HCT116 (cell line): Measurements from ENCODE around the gene TAGLN3. TPM values are rescaled to one million over a fixed set of nuclear protein-coding genes. Genes with fewer than 3 reads are reported as not detected.

Experiments used
- ATAC-seq: fragments of 200-7000 bp; cut with Tn5 transposase; 2 replicates; pipeline ENCODE4 v1.9.1; 2020; ENCODE audit warnings: mild to moderate bottlenecking, moderate library complexity
- BruUV-seq: library from RNA; stranded (reverse); fragments of 400-500 nt; replicated peaks from 2 replicates; lab custom pipeline; 2021; lab: Mats Ljungman, UMichigan
- CTCF ChIA-PET: fragments of 300-600 bp; sonication (Branson Sonifier 250); formaldehyde crosslinking; loops from one replicate; lab custom pipeline; 2021; ENCODE audit warnings: antibody characterized with exemption; lab: Charles Lee
- POLR2A ChIA-PET: fragments of 300-600, 350-600 bp; sonication (Branson Sonifier 250); formaldehyde crosslinking; loops from one replicate; lab custom pipeline; 2021; ENCODE audit warnings: antibody characterized with exemption; lab: Charles Lee
- RAD21 ChIA-PET, 2 experiments: fragments of 300-600 bp; sonication (Branson Sonifier 250); formaldehyde crosslinking; loops; one replicate each; lab custom pipeline; 2023; ENCODE audit warnings: low total read pairs in 2 of 2; ENCODE audit not compliant: uncharacterized antibody in 2 of 2, unreplicated experiment in 2 of 2, low non-redundant PET in 1 of 2; lab: Charles Lee
- DNase-seq: peaks from one replicate; pipeline ENCODE4 v3.0.0-alpha.2; 2010; ENCODE audit warnings: low read depth, low spot score
- H2AFZ ChIP-seq: fragments of 200-600 bp; shearing (Covaris generic), sonication (generic); 2 replicates; pipeline ENCODE4 v1.6.1; 2017; ENCODE audit warnings: low read depth, mixed run types, mixed read lengths, antibody characterized with exemption, low read length; ENCODE audit not compliant: poor library complexity, severe bottlenecking
- H3K27ac ChIP-seq: 2 replicates; pipeline ENCODE4 v1.5.1; 2012; ENCODE audit warnings: low read depth, low read length
- H3K27me3 ChIP-seq: fragments of 200-600 bp; sonication (generic); 2 replicates; pipeline ENCODE4 v1.6.1; 2016; ENCODE audit warnings: mixed run types, low read length, mixed read lengths; ENCODE audit not compliant: insufficient read depth
- H3K36me3 ChIP-seq, 2 experiments: fragments of 200-500 bp in 1 of 2; fragments of 200-600 bp in 1 of 2; sonication (Bioruptor generic) in 1 of 2; sonication (generic) in 1 of 2; 2 replicates each; pipeline versions ENCODE4 v1.5.1 to v1.6.1; 2014 to 2016; ENCODE audit warnings: low read length in 2 of 2, inconsistent platforms in 1 of 2, mixed read lengths in 1 of 2, mixed run types in 1 of 2; ENCODE audit not compliant: insufficient read depth in 2 of 2, control insufficient read depth in 1 of 2
- H3K4me1 ChIP-seq, 2 experiments: fragments of 200-600 bp in 1 of 2; sonication (generic) in 1 of 2; 2 replicates each; pipeline versions ENCODE4 v1.5.1 to v1.6.1; 2012 to 2017; ENCODE audit warnings: low read length in 2 of 2, inconsistent platforms in 1 of 2, mild to moderate bottlenecking in 1 of 2, mixed read lengths in 1 of 2, mixed run types in 1 of 2, moderate library complexity in 1 of 2; ENCODE audit not compliant: insufficient read depth in 2 of 2, control insufficient read depth in 1 of 2
- H3K4me2 ChIP-seq: fragments of 200-600 bp; sonication (generic); 2 replicates; pipeline ENCODE4 v1.6.1; 2017; ENCODE audit warnings: mixed run types, low read length, mixed read lengths
- H3K4me3 ChIP-seq, 2 experiments: fragments of 200-600 bp in 1 of 2; sonication (generic) in 1 of 2; replicated peaks in 1 of 2; 2 replicates each; pipeline ENCODE4 v1.5.1; 2011 to 2016; ENCODE audit warnings: low read length in 2 of 2, control low read depth in 1 of 2, low read depth in 1 of 2, mild to moderate bottlenecking in 1 of 2, mixed read lengths in 1 of 2, mixed run types in 1 of 2
- H3K79me2 ChIP-seq: fragments of 200-600 bp; sonication (generic); 2 replicates; pipeline ENCODE4 v1.6.1; 2017; ENCODE audit warnings: mild to moderate bottlenecking, mixed run types, low read length, moderate library complexity, mixed read lengths; ENCODE audit not compliant: insufficient read depth
- H3K9ac ChIP-seq: fragments of 200-600 bp; sonication (generic); 2 replicates; pipeline ENCODE4 v1.6.1; 2016; ENCODE audit warnings: low read length, mixed read lengths
- H3K9me2 ChIP-seq: fragments of 200-600 bp; sonication (generic), shearing (Covaris generic); 2 replicates; pipeline ENCODE4 v1.6.1; 2017; ENCODE audit warnings: mixed run types, mild to moderate bottlenecking, moderate library complexity; ENCODE audit not compliant: insufficient read depth
- H3K9me3 ChIP-seq, 2 experiments: fragments of 200-500 bp in 1 of 2; fragments of 200-600 bp in 1 of 2; sonication (Bioruptor generic) in 1 of 2; sonication (generic) in 1 of 2; 2 replicates each; pipeline ENCODE4 v1.6.1; 2014 to 2017; ENCODE audit warnings: low read length in 2 of 2, mixed read lengths in 2 of 2, inconsistent platforms in 1 of 2, low read depth in 1 of 2, mild to moderate bottlenecking in 1 of 2, mixed run types in 1 of 2, moderate library complexity in 1 of 2; ENCODE audit not compliant: control insufficient read depth in 1 of 2, insufficient read depth in 1 of 2
- H4K20me1 ChIP-seq: fragments of 200-600 bp; sonication (generic), shearing (Covaris generic); 2 replicates; pipeline ENCODE4 v1.6.1; 2017; ENCODE audit warnings: mixed run types, mild to moderate bottlenecking, moderate library complexity; ENCODE audit not compliant: insufficient read depth
- ATF3 ChIP-seq: IDR thresholded peaks from 2 replicates; pipeline ENCODE4 v1.6.1; 2012
- CBX3 ChIP-seq: IDR thresholded peaks from 2 replicates; pipeline ENCODE4 v1.6.1; 2012; ENCODE audit warnings: low read depth
- ELF1 ChIP-seq: IDR thresholded peaks from 2 replicates; pipeline ENCODE4 v1.6.1; 2012; ENCODE audit warnings: low read depth, borderline replicate concordance
- EZH2phosphoT487 ChIP-seq: fragments of 200-600 bp; IDR thresholded peaks from 2 replicates; pipeline ENCODE4 v1.6.1; 2018; ENCODE audit warnings: antibody characterized with exemption, borderline replicate concordance
- JUND ChIP-seq: IDR thresholded peaks from 2 replicates; pipeline ENCODE4 v1.6.1; 2012
- MAX ChIP-seq: IDR thresholded peaks from 2 replicates; pipeline ENCODE4 v1.6.1; 2012
- POLR2AphosphoS5 ChIP-seq: IDR thresholded peaks from 2 replicates; pipeline ENCODE4 v1.6.1; 2011; ENCODE audit warnings: mild to moderate bottlenecking, low read depth, low read length, moderate library complexity
- RAD21 ChIP-seq: IDR thresholded peaks from 2 replicates; pipeline ENCODE4 v1.6.1; 2012; ENCODE audit warnings: low read depth, mild to moderate bottlenecking
- REST ChIP-seq: IDR thresholded peaks from 2 replicates; pipeline ENCODE4 v1.6.1; 2012; ENCODE audit warnings: low read depth
- SP1 ChIP-seq: IDR thresholded peaks from 2 replicates; pipeline ENCODE4 v1.6.1; 2012; ENCODE audit warnings: low read depth
- SRF ChIP-seq: IDR thresholded peaks from 2 replicates; pipeline ENCODE4 v1.6.1; 2012; ENCODE audit warnings: low read depth
- TCF7L2 ChIP-seq: IDR thresholded peaks from 2 replicates; pipeline ENCODE4 v1.7.0; 2011; ENCODE audit warnings: borderline replicate concordance, inconsistent platforms; ENCODE audit not compliant: insufficient read depth, insufficient read length; ENCODE audit errors: extremely low read depth
- ZBTB33 ChIP-seq: IDR thresholded peaks from 2 replicates; pipeline ENCODE4 v1.6.1; 2011; ENCODE audit warnings: mild to moderate bottlenecking, low read length, moderate library complexity; ENCODE audit not compliant: insufficient replicate concordance; ENCODE audit errors: extremely low read depth
- ZFX ChIP-seq: fragments of 450-650 bp; IDR thresholded peaks from 2 replicates; pipeline ENCODE4 v1.6.1; 2017
- ZNF274 ChIP-seq: fragments of 200-500 bp; sonication (Bioruptor generic); IDR thresholded peaks from 2 replicates; pipeline ENCODE4 v1.6.1; 2014; ENCODE audit warnings: mild to moderate bottlenecking, low read depth, low read length, inconsistent platforms
- intact Hi-C: fragments of 100-400 bp; cut with micrococcal nuclease; formaldehyde crosslinking; loops from 2 replicates; pipeline ENCODE4 v1.10.0; 2022
- total RNA-seq: library from RNA; stranded (reverse); gene quantifications from one replicate; pipeline ENCODE4 v1.2.1, GENCODE V29; 2021; ENCODE audit not compliant: unreplicated experiment

Gene TAGLN3
- total RNA-seq, 1 experiment from 2014 or later, result 0.64 TPM

- TF ChIP-seq ZFX (no peak), SRF (no peak), JUND (no peak)
- RAD21 ChIA-PET, result no interaction called here
- Histone ChIP-seq H3K36me3 (no peaks in the 10 kb centered on the region), H2AFZ (no peak overlapping the region), H3K27me3 (no peaks in the 10 kb centered on the region), H3K9ac (no peak overlapping the region), H3K9me2 (no peaks in the 10 kb centered on the region), H3K27ac (no peak overlapping the region), H3K4me3 (no peak overlapping the region), H3K9me3 (no peaks in the 10 kb centered on the region), H4K20me1 (no peaks in the 10 kb centered on the region), H3K79me2 (no peaks in the 10 kb centered on the region), H3K4me2 (no peak overlapping the region), H3K4me1 (peaks cover 0 to 22% of the 10 kb centered on the region in 2 experiments; a peak in 2 of 4 replicates)
- ATAC-seq (no peak), DNase-seq (no peak)
- BruUV-seq, result no TSS peak
- POLR2A ChIA-PET, result no interaction called here
- CTCF ChIA-PET, result interaction anchor here (1.0 kb wide), 1 partner anchor 21 kb away, joined by 3 read pairs; no protein-coding TSS in a partner anchor
- intact Hi-C loops, result no loop called here
Measured at GRCh38 chr3:112009670-112010069, 10.9 kb downstream of the TAGLN3 start.

GRCh38 chr3:112010636-112011035, 11.9 kb downstream of the TAGLN3 start:
- RAD21 ChIA-PET, result no interaction called here
- CTCF ChIA-PET, result interaction anchor here (0.7 to 1.0 kb wide), 3 partner anchors 22 to 32 kb away, joined by 3 read pairs; partner anchors contain the start of gene ABHD10
- no peaks in the 10 kb centered on the region for H3K79me2 ChIP-seq
- no peak overlapping the region for H3K4me2 ChIP-seq
- peaks cover 0 to 14% of the 10 kb centered on the region in 2 experiments; a peak in 2 of 4 replicates for H3K4me1 ChIP-seq
- no peaks in the 10 kb centered on the region for H4K20me1 ChIP-seq
- no peaks in the 10 kb centered on the region for H3K9me3 ChIP-seq
- H3K27ac ChIP-seq, result no peak overlapping the region
- intact Hi-C loops, result no loop called here
- no peak overlapping the region for H3K4me3 ChIP-seq
- H3K9me2 ChIP-seq, result no peaks in the 10 kb centered on the region
- no TSS peak for BruUV-seq
- H2AFZ ChIP-seq, result no peak overlapping the region
- H3K27me3 ChIP-seq, result no peaks in the 10 kb centered on the region
- no peaks in the 10 kb centered on the region for H3K36me3 ChIP-seq
- ATAC-seq (no peak), DNase-seq (no peak)
- POLR2A ChIA-PET, result no interaction called here
- H3K9ac ChIP-seq, result no peak overlapping the region
- no peak for TF ChIP-seq ELF1
- no peak for TF ChIP-seq REST
- TF ChIP-seq CBX3, result no peak
- TF ChIP-seq ZBTB33, result no peak
- no peak for TF ChIP-seq ATF3
- TF ChIP-seq ZNF274, result no peak
- TF ChIP-seq POLR2AphosphoS5, result no peak
- TF ChIP-seq EZH2phosphoT487, result no peak
- no peak for TF ChIP-seq SP1
- TF ChIP-seq SRF, result no peak
- no peak for TF ChIP-seq RAD21
- TF ChIP-seq TCF7L2, result no peak
- TF ChIP-seq ZFX, result no peak
- TF ChIP-seq JUND, result no peak
- TF ChIP-seq MAX, result no peak
